Measurements from ENCODE around the gene SH2B3. TPM values are rescaled to one million over a fixed set of nuclear protein-coding genes. Genes with fewer than 3 reads are reported as not detected.
A peak's percentile ranks its signal among the peaks of the same experiment; 100 is the strongest.

SH2B3 gene
- total and polyA plus RNA-seq, 12 donors = 9.9 to 61.4 (median 38.1) TPM

GRCh38 chr12:111410431-111411184 lies 4.9 kb downstream of the SH2B3 start:
- H3K27me3 ChIP-seq = no peaks in the 10 kb centered on the region
- peak overlapping the region; percentile 83 to 100 (median 98) for H3K27ac ChIP-seq
- H3K4me3 ChIP-seq = peak overlapping the region in 7 of 10 donors; percentile 16 to 97 (median 87)
- WGBS, 2 donors = 35 to 42% methylated on average over 12 of the region's 12 CpGs
- peaks cover 0 to 9% (median 0%) of the 10 kb centered on the region in 9 donors for H3K36me3 ChIP-seq
- H3K9me3 ChIP-seq = no peaks in the 10 kb centered on the region
- H3K4me1 ChIP-seq = peaks cover 60 to 92% (median 87%) of the 10 kb centered on the region in 9 donors
- ATAC-seq (peak in 3 of 8 donors; percentile 6 to 17 (median 7)), DNase-seq (no peak)
- intact Hi-C loops (cut with DNase I) = loop anchor here in 2 of 10 donors (2.0 kb wide), 1 partner anchor 14 kb away; no protein-coding TSS in a partner anchor
- TF ChIP-seq, protein P1, sequence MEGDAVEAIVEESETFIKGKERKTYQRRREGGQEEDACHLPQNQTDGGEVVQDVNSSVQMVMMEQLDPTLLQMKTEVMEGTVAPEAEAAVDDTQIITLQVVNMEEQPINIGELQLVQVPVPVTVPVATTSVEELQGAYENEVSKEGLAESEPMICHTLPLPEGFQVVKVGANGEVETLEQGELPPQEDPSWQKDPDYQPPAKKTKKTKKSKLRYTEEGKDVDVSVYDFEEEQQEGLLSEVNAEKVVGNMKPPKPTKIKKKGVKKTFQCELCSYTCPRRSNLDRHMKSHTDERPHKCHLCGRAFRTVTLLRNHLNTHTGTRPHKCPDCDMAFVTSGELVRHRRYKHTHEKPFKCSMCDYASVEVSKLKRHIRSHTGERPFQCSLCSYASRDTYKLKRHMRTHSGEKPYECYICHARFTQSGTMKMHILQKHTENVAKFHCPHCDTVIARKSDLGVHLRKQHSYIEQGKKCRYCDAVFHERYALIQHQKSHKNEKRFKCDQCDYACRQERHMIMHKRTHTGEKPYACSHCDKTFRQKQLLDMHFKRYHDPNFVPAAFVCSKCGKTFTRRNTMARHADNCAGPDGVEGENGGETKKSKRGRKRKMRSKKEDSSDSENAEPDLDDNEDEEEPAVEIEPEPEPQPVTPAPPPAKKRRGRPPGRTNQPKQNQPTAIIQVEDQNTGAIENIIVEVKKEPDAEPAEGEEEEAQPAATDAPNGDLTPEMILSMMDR (IDR thresholded peaks at IDR 0.05) = no peak

DNA sequence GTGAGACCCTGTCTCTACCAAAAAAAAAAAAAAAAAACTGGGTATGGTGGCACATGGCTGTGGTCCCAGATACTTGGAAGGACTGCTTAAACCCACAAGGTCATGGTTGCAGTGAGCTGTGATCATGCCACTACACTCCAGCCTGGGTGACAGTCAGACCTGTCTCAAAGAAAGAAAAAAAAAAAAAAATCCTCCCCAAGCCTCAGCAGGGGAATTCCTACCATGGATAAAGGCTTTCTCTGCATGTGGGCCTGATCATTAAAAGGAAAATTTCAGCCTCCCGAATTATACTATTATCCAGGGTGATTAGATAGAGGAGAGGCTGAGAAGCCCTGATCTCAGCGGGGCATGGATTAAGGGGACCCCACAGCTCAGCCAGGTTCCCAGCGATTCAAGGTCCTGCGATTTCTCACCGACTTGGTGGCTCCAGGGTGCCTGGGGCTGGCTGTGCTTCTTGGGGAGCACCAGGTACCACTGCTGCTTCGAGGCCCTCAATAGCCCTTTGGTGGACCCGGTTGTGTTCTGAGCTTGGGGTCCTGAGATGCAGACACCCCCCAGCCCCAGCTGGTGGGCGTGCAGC lies 5.6 kb downstream of the SH2B3 start:
- intact Hi-C loops (cut with DNase I) = loop anchor here in 2 of 10 donors (2.0 kb wide), 1 partner anchor 14 kb away; no protein-coding TSS in a partner anchor
- TF ChIP-seq, protein P1 (IDR thresholded peaks at IDR 0.05) = no peak
- Histone ChIP-seq H3K9me3 (no peaks in the 10 kb centered on the region), H3K27ac (peak overlapping the region; percentile 83 to 100 (median 98)), H3K27me3 (no peaks in the 10 kb centered on the region), H3K4me1 (peaks cover 60 to 97% (median 87%) of the 10 kb centered on the region in 9 donors), H3K36me3 (peaks cover 0 to 16% (median 2%) of the 10 kb centered on the region in 9 donors), H3K4me3 (peak overlapping the region in 1 of 10 donors; percentile 3)
- WGBS, 2 donors = 72 to 73% methylated on average over 8 of the region's 8 CpGs
- no peak for ATAC-seq
- no peak for DNase-seq

DNA sequence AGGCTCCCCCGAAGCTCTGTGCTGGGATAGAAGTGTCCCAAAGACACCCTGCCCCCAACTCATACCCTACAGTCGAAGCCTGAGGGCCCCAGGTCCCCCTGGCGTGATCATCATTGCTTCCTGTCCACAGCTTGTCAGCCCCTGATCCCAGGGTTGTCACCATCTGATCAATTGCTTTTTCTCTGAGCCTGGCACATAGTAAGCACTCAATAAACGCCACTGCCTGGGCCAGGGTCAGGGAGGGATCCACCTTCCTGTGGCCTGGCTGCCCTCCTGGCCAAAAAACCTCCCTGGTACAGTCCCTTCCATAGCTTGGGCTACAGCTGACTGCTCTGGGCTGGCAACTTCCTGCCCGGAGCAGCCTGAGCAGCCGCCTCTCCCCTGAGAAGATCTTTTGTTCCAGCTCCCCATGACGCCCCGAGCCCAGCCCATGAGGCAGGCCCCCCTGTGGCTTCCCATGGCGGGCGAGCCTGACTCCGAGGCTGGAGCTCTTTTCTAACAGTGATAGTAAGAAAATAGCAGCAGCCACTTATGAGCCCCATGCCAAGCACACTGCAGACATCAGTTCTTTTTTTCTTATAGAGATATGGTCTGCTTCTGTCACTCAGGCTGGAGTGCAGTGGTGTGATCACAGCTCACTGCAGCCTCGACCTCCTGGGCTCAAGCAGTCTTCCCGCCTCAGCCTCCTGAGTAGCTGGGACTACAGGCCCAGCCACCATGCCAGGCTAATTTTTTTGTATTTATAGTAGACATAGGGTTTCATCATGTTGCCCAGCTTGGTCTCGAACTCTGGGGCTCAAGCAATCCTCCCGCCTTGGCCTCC lies 6.5 kb downstream of the SH2B3 start:
- DNase-seq (peak in 1 of 2 donors; percentile 56), ATAC-seq (peak in 7 of 8 donors; percentile 8 to 35 (median 14))
- Histone ChIP-seq H3K27ac (peak overlapping the region; percentile 83 to 100 (median 98)), H3K27me3 (no peaks in the 10 kb centered on the region), H3K9me3 (no peaks in the 10 kb centered on the region), H3K4me3 (peak overlapping the region in 1 of 10 donors; percentile 3), H3K4me1 (peaks cover 59 to 99% (median 89%) of the 10 kb centered on the region in 9 donors), H3K36me3 (peaks cover 0 to 25% (median 11%) of the 10 kb centered on the region in 9 donors)
- 30 to 38% methylated on average over 15 of the region's 15 CpGs for WGBS, 2 donors
- intact Hi-C loops (cut with DNase I) = no loop called here
- TF ChIP-seq, protein P1 (IDR thresholded peaks at IDR 0.05) = no peak

Measured in heart right ventricle (tissue), 16 donors.